ENCODE data around the gene HEPACAM.

GRCh38 chr11:124882339-124883071 lies 53.3 kb downstream of the HEPACAM start:
- no peak for TF ChIP-seq CTCF (IDR thresholded peaks at IDR 0.05)
- no peak for TF ChIP-seq POLR2A (IDR thresholded peaks at IDR 0.05)
- TF ChIP-seq POLR2AphosphoS5 (IDR thresholded peaks at IDR 0.05), result no peak
